ENCODE measurements around the gene NELL1.

DNA sequence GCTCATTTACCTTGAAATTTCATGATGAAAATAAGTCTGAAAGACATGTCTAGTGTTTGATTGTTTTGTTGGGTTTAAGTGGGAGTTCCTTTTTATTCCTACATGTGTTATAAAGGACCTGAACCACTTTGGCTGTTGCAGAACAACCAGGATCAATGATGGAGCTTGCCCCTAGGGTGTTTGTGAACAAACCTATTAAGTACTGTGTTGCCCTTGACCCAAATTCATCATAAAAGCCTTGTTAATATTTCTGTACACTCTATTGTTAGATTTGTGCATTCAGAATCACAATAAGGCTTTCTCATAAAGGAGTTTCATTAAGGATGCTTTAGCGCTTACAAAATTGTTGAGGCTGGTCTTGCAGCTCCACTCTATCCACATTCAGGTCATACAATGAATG, 452.6 kb downstream of the NELL1 start:
- TF ChIP-seq, protein P1, sequence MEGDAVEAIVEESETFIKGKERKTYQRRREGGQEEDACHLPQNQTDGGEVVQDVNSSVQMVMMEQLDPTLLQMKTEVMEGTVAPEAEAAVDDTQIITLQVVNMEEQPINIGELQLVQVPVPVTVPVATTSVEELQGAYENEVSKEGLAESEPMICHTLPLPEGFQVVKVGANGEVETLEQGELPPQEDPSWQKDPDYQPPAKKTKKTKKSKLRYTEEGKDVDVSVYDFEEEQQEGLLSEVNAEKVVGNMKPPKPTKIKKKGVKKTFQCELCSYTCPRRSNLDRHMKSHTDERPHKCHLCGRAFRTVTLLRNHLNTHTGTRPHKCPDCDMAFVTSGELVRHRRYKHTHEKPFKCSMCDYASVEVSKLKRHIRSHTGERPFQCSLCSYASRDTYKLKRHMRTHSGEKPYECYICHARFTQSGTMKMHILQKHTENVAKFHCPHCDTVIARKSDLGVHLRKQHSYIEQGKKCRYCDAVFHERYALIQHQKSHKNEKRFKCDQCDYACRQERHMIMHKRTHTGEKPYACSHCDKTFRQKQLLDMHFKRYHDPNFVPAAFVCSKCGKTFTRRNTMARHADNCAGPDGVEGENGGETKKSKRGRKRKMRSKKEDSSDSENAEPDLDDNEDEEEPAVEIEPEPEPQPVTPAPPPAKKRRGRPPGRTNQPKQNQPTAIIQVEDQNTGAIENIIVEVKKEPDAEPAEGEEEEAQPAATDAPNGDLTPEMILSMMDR (IDR thresholded peaks at IDR 0.05 in 8 of 11, conservative IDR thresholded peaks at IDR 0.05 in 3 of 11), result no peak
- TF ChIP-seq POLR2AphosphoS5 (IDR thresholded peaks at IDR 0.05), result no peak

Data from spleen (tissue), 7 donors.